Neuronal stem cell (in vitro differentiated cells): ENCODE data around the gene GIGYF1.
"Not testable (repeated sequence)": the region's sequence is repeated elsewhere in the genome, so short reads cannot be mapped to it uniquely, and the experiment has no call there.

ENCODE experiments used
- DNase-seq: peaks from one replicate; pipeline ENCODE4 v3.0.0-alpha.2; 2013; ENCODE audit warnings: low spot score
- H2AFZ ChIP-seq: one replicate; pipeline ENCODE4 v1.6.1; 2013; ENCODE audit warnings: mild to moderate bottlenecking, low read length, inconsistent platforms
- H2AK5ac ChIP-seq: 2 replicates; pipeline ENCODE4 v1.6.1; 2013; ENCODE audit warnings: low read depth, mild to moderate bottlenecking, inconsistent platforms, low read length, moderate library complexity, mixed read lengths
- H2BK120ac ChIP-seq: 2 replicates; pipeline ENCODE4 v1.6.1; 2013; ENCODE audit warnings: low read depth, mild to moderate bottlenecking, inconsistent platforms, low read length, moderate library complexity, mixed read lengths
- H2BK12ac ChIP-seq: one replicate; pipeline ENCODE4 v1.6.1; 2013; ENCODE audit warnings: low read length, inconsistent platforms
- H2BK15ac ChIP-seq: 2 replicates; pipeline ENCODE4 v1.6.1; 2013; ENCODE audit warnings: mild to moderate bottlenecking, low read length, inconsistent platforms, mixed read lengths
- H2BK5ac ChIP-seq: one replicate; pipeline ENCODE4 v1.6.1; 2013; ENCODE audit warnings: inconsistent platforms, mild to moderate bottlenecking, low read length, moderate library complexity
- H3K14ac ChIP-seq: one replicate; pipeline ENCODE4 v1.6.1; 2013; ENCODE audit warnings: low read length, inconsistent platforms
- H3K18ac ChIP-seq: 2 replicates; pipeline ENCODE4 v1.6.1; 2013; ENCODE audit warnings: low read length, inconsistent platforms
- H3K23ac ChIP-seq: 2 replicates; pipeline ENCODE4 v1.6.1; 2013; ENCODE audit warnings: low read depth, mild to moderate bottlenecking, mixed read lengths, low read length, inconsistent platforms; ENCODE audit not compliant: poor library complexity
- H3K27ac ChIP-seq: replicated peaks from 3 replicates; pipeline ENCODE4 v1.5.1; 2013; ENCODE audit warnings: low read length, inconsistent platforms
- H3K27me3 ChIP-seq, 3 experiments: 2 replicates each; pipeline ENCODE4 v1.6.1; 2013; ENCODE audit warnings: low read length in 3 of 3, mild to moderate bottlenecking in 2 of 3, inconsistent platforms in 1 of 3, low read depth in 1 of 3, mixed read lengths in 1 of 3, moderate library complexity in 1 of 3; ENCODE audit not compliant: control insufficient read depth in 3 of 3, insufficient read depth in 3 of 3
- H3K36me3 ChIP-seq, 2 donors: replicated peaks in 1 of 2; 2 replicates each; pipeline ENCODE4 v1.6.1; 2013; ENCODE audit warnings: low read length in 2 of 2; ENCODE audit not compliant: control insufficient read depth in 2 of 2, insufficient read depth in 2 of 2
- H3K4ac ChIP-seq: 2 replicates; pipeline ENCODE4 v1.6.1; 2013; ENCODE audit warnings: inconsistent platforms, mild to moderate bottlenecking, low read length, moderate library complexity
- H3K4me1 ChIP-seq, 2 donors: 1 replicate in 1 of 2; 2 replicates in 1 of 2; pipeline ENCODE4 v1.6.1; 2013; ENCODE audit warnings: low read length in 2 of 2, low read depth in 1 of 2; ENCODE audit not compliant: control insufficient read depth in 2 of 2, insufficient read depth in 1 of 2
- H3K4me2 ChIP-seq: one replicate; pipeline ENCODE4 v1.6.1; 2013; ENCODE audit warnings: mild to moderate bottlenecking, low read length, inconsistent platforms; ENCODE audit not compliant: insufficient read depth, poor library complexity, severe bottlenecking
- H3K4me3 ChIP-seq, 2 donors: 2 replicates each; pipeline ENCODE4 v1.5.1; 2013; ENCODE audit warnings: low read length in 2 of 2, mild to moderate bottlenecking in 2 of 2, inconsistent platforms in 1 of 2, moderate library complexity in 1 of 2
- H3K79me1 ChIP-seq: one replicate; pipeline ENCODE4 v1.6.1; 2013; ENCODE audit warnings: low read depth, mild to moderate bottlenecking, inconsistent platforms, low read length, moderate library complexity
- H3K9ac ChIP-seq: one replicate; pipeline ENCODE4 v1.6.1; 2013; ENCODE audit warnings: mild to moderate bottlenecking, low read depth, low read length, inconsistent platforms; ENCODE audit not compliant: poor library complexity
- H3K9me3 ChIP-seq, 2 donors: replicated peaks in 1 of 2; 2 replicates each; pipeline versions ENCODE3 to v1.6.1; 2013; ENCODE audit warnings: low read length in 2 of 2, mild to moderate bottlenecking in 2 of 2, inconsistent platforms in 1 of 2, low read depth in 1 of 2, mixed read lengths in 1 of 2, moderate library complexity in 1 of 2; ENCODE audit not compliant: control insufficient read depth in 2 of 2, insufficient read depth in 1 of 2
- H4K8ac ChIP-seq: one replicate; pipeline ENCODE4 v1.6.1; 2013; ENCODE audit warnings: low read depth, mild to moderate bottlenecking, inconsistent platforms, low read length, moderate library complexity
- H4K91ac ChIP-seq: one replicate; pipeline ENCODE4 v1.6.1; 2013; ENCODE audit warnings: low read length, low read depth, mild to moderate bottlenecking, inconsistent platforms; ENCODE audit not compliant: poor library complexity
- WGBS, 2 donors: extraction: QIAGEN DNeasy Blood & Tissue Kit; methylation state at CpG; one replicate each; pipeline ENCODE4 v1.1.7; 2013; ENCODE audit warnings: missing lambda C conversion rate in 2 of 2, mixed read lengths in 1 of 2; ENCODE audit not compliant: insufficient read length in 2 of 2, insufficient replicate concordance in 1 of 2; ENCODE audit errors: extremely low coverage in 2 of 2; 5-methylcytosine and 5-hydroxymethylcytosine counted together

Gene GIGYF1

DNA sequence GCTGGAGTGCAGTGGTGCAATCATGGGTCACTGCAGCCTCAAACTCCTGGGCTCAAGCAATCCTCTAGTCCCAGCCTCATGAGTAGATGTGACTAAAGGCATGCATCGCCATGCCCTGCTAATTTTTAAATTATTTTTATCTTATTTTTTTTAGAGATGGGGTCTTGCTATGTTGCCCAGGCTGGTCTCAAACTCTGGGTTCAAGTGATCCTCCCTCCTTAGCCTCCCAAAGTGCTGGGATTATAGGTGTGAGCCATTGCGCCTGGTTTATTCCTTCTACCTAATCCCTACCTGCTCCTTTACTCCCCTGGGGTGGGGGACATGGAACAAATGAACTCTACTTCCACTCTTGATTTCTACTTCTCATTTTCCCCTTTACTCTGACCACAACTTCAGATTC lies 30.3 kb upstream of the GIGYF1 start:
- not testable (repeated sequence) for H2BK12ac ChIP-seq, H2BK120ac ChIP-seq, H3K9me3 ChIP-seq, H4K91ac ChIP-seq, H3K4me1 ChIP-seq, H3K79me1 ChIP-seq, H3K9ac ChIP-seq, H2AK5ac ChIP-seq, H3K14ac ChIP-seq, H3K4me2 ChIP-seq, H2BK15ac ChIP-seq, H3K4ac ChIP-seq, H3K18ac ChIP-seq, H2BK5ac ChIP-seq, H3K4me3 ChIP-seq, H4K8ac ChIP-seq, H3K23ac ChIP-seq, H3K36me3 ChIP-seq, H3K27ac ChIP-seq, H2AFZ ChIP-seq, DNase-seq
- peaks cover 9 to 67% (median 33%) of the 10 kb centered on the region in 3 experiments for H3K27me3 ChIP-seq
- no CpG with 5 or more reads among the region's 2 CpGs for WGBS, 2 donors

DNA sequence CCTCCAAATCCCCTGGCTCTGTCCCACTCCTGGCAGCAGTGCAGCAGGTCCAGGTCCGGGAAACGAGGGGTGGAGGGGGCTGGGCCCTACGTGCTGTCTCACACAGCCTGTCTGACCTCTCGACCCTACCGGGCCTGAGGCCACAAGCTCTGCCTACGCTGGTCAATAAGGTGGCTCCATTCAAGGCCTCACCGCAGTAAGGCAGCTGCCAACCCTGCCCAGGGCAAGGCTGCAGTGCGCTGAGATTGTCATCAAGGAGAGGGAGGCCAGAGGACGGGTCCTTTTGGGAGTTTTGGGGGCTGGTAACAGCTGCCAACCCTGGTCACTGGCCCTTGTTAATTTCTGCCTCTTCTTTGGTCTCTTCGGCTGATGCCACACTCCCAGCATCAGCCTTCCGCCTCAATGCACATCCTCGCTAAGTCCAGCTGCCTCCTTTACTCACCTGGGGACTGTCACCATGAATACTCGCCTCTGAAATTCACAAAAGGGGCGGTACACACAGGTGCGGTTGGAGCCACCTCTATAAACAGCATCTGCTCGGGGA lies 29.8 kb upstream of the GIGYF1 start:
- Histone ChIP-seq H2BK15ac (peak overlapping the region; percentile 16), H3K79me1 (peaks cover 2% of the 10 kb centered on the region), H3K14ac (no peak overlapping the region)

DNA sequence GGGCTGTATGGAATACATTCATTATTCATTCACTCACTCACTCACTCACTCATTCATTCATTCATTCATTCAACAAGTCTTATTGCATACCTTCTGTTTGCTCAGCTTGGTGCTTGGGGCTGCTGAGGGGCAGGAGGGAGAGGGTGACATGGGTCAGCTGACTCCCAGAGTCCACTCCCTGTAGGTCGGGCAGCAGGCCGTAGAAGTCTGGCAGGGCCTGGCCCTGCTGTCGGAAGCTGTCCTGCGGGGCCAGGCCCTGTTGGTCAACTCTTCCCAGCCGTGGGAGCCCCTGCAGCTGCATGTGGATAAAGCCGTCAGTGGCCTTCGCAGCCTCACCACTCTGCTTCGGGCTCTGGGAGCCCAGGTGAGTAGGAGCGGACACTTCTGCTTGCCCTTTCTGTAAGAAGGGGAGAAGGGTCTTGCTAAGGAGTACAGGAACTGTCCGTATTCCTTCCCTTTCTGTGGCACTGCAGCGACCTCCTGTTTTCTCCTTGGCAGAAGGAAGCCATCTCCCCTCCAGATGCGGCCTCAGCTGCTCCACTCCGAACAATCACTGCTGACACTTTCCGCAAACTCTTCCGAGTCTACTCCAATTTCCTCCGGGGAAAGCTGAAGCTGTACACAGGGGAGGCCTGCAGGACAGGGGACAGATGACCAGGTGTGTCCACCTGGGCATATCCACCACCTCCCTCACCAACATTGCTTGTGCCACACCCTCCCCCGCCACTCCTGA lies 28.6 kb upstream of the GIGYF1 start:
- Histone ChIP-seq H3K27ac (no peak overlapping the region), H3K4me2 (no peak overlapping the region), H2AFZ (no peak overlapping the region), H3K36me3 (no peaks in the 10 kb centered on the region), H4K8ac (no peak overlapping the region), H3K79me1 (peaks cover 2% of the 10 kb centered on the region), H3K9ac (no peak overlapping the region), H2AK5ac (peak overlapping the region; percentile 18), H3K18ac (no peak overlapping the region), H3K9me3 (peaks cover 2 to 4% of the 10 kb centered on the region in 2 donors), H2BK5ac (no peak overlapping the region), H2BK15ac (no peak overlapping the region), H2BK120ac (no peak overlapping the region), H3K4me3 (no peak overlapping the region), H3K23ac (no peak overlapping the region), H2BK12ac (no peak overlapping the region), H3K14ac (no peak overlapping the region), H4K91ac (no peak overlapping the region), H3K4ac (no peak overlapping the region), H3K27me3 (peaks cover 9 to 60% (median 34%) of the 10 kb centered on the region in 3 experiments), H3K4me1 (peaks cover 3 to 6% of the 10 kb centered on the region in 2 donors)
- no peak for DNase-seq
- no CpG with 5 or more reads among the region's 17 CpGs for WGBS, 2 donors

More for the DNA sequence above, 29.8 kb upstream of the GIGYF1 start:
- Histone ChIP-seq H2BK12ac (no peak overlapping the region), H3K18ac (no peak overlapping the region), H3K4me3 (no peak overlapping the region), H3K4ac (no peak overlapping the region), H3K27me3 (peaks cover 9 to 67% (median 34%) of the 10 kb centered on the region in 3 experiments), H4K8ac (no peak overlapping the region), H2AK5ac (no peak overlapping the region), H2AFZ (no peak overlapping the region), H3K4me1 (peaks cover 3 to 6% of the 10 kb centered on the region in 2 donors), H3K36me3 (no peaks in the 10 kb centered on the region), H2BK5ac (peak overlapping the region; percentile 1), H3K9me3 (peaks cover 2 to 3% of the 10 kb centered on the region in 2 donors), H2BK120ac (no peak overlapping the region), H4K91ac (no peak overlapping the region), H3K9ac (peak overlapping the region; percentile 75), H3K4me2 (no peak overlapping the region), H3K27ac (no peak overlapping the region), H3K23ac (no peak overlapping the region)
- DNase-seq, result no peak
- WGBS, 2 donors, result no CpG with 5 or more reads among the region's 16 CpGs

DNA sequence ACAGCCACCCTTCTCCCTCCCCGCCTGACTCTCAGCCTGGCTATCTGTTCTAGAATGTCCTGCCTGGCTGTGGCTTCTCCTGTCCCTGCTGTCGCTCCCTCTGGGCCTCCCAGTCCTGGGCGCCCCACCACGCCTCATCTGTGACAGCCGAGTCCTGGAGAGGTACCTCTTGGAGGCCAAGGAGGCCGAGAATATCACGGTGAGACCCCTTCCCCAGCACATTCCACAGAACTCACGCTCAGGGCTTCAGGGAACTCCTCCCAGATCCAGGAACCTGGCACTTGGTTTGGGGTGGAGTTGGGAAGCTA lies 27.4 kb upstream of the GIGYF1 start:
- Histone ChIP-seq H3K9me3 (peaks cover 4% of the 10 kb centered on the region in 2 donors), H3K23ac (peak overlapping the region; percentile 94)
- WGBS, 2 donors, result no CpG with 5 or more reads among the region's 8 CpGs

More for the DNA sequence above, 27.4 kb upstream of the GIGYF1 start:
- no peak overlapping the region for H3K4me3 ChIP-seq
- H3K79me1 ChIP-seq, result peaks cover 2% of the 10 kb centered on the region
- no peak overlapping the region for H4K8ac ChIP-seq
- no peak overlapping the region for H3K9ac ChIP-seq
- H3K36me3 ChIP-seq, result no peaks in the 10 kb centered on the region
- H3K4me2 ChIP-seq, result no peak overlapping the region
- H3K18ac ChIP-seq, result peak overlapping the region; percentile 67
- peak overlapping the region; percentile 63 for H3K14ac ChIP-seq
- H2AFZ ChIP-seq, result peak overlapping the region; percentile 78
- H2AK5ac ChIP-seq, result peak overlapping the region; percentile 32
- no peak overlapping the region for H3K4ac ChIP-seq
- peak overlapping the region; percentile 48 for H2BK5ac ChIP-seq
- no peak overlapping the region for H4K91ac ChIP-seq
- H2BK120ac ChIP-seq, result peak overlapping the region; percentile 64
- DNase-seq, result no peak
- H3K4me1 ChIP-seq, result peaks cover 3 to 6% of the 10 kb centered on the region in 2 donors
- peaks cover 9 to 55% (median 34%) of the 10 kb centered on the region in 3 experiments for H3K27me3 ChIP-seq
- H2BK12ac ChIP-seq, result peak overlapping the region; percentile 30
- H3K27ac ChIP-seq, result no peak overlapping the region
- peak overlapping the region; percentile 75 for H2BK15ac ChIP-seq
